Fibroblast of lung (primary cell): ENCODE results near the gene TMEM19. TPM values are rescaled to one million over a fixed set of nuclear protein-coding genes. Genes with fewer than 3 reads are reported as not detected.

Source experiments
- DNase-seq, 2 donors: peaks; one replicate each; pipeline versions ENCODE4 v3.0.0 to v3.0.0-alpha.2; 2010; ENCODE audit warnings: low read depth in 2 of 2
- H2AFZ ChIP-seq: 2 replicates; pipeline ENCODE4 v1.5.1; 2012; ENCODE audit warnings: low read length, control low read depth, inconsistent platforms
- H3K27ac ChIP-seq: 2 replicates; pipeline ENCODE4 v1.5.1; 2011; ENCODE audit warnings: low read length, control low read depth; ENCODE audit not compliant: insufficient read depth
- H3K27me3 ChIP-seq: 2 replicates; pipeline ENCODE4 v1.5.1; 2011; ENCODE audit warnings: mild to moderate bottlenecking, low read length; ENCODE audit not compliant: control insufficient read depth, insufficient read depth
- H3K36me3 ChIP-seq: 2 replicates; pipeline ENCODE4 v1.5.1; 2011; ENCODE audit warnings: low read length; ENCODE audit not compliant: control insufficient read depth, insufficient read depth
- H3K4me1 ChIP-seq: 2 replicates; pipeline ENCODE4 v1.5.1; 2011; ENCODE audit warnings: low read length; ENCODE audit not compliant: control insufficient read depth, insufficient read depth; ENCODE audit errors: extremely low read depth
- H3K4me2 ChIP-seq: 2 replicates; pipeline ENCODE4 v1.5.1; 2011; ENCODE audit warnings: low read length, control low read depth; ENCODE audit not compliant: insufficient read depth; ENCODE audit errors: extremely low read depth
- H3K4me3 ChIP-seq, 4 experiments: fragments of 200-600 bp in 1 of 4; sonication (generic) in 1 of 4; replicated peaks in 1 of 4; 2 replicates each; pipeline ENCODE4 v1.5.1; 2011 to 2016; ENCODE audit warnings: low read length in 4 of 4, low read depth in 3 of 4, mild to moderate bottlenecking in 3 of 4, control low read depth in 2 of 4, inconsistent platforms in 1 of 4, mixed read lengths in 1 of 4; ENCODE audit not compliant: insufficient read depth in 1 of 4; ENCODE audit errors: control extremely low read depth in 1 of 4
- H3K79me2 ChIP-seq: 2 replicates; pipeline ENCODE4 v1.5.1; 2012; ENCODE audit warnings: mild to moderate bottlenecking, low read length, inconsistent platforms; ENCODE audit not compliant: control insufficient read depth, insufficient read depth
- H3K9ac ChIP-seq: 2 replicates; pipeline ENCODE4 v1.5.1; 2011; ENCODE audit warnings: mild to moderate bottlenecking, low read length, control low read depth; ENCODE audit not compliant: insufficient read depth
- H3K9me3 ChIP-seq: 2 replicates; pipeline ENCODE4 v1.5.1; 2012; ENCODE audit warnings: low read depth, low read length; ENCODE audit not compliant: control insufficient read depth, insufficient read depth
- H4K20me1 ChIP-seq: 2 replicates; pipeline ENCODE4 v1.5.1; 2011; ENCODE audit warnings: low read length; ENCODE audit not compliant: control insufficient read depth, insufficient read depth; ENCODE audit errors: extremely low read depth
- CTCF ChIP-seq, 2 donors: IDR thresholded peaks in 1 of 2; conservative IDR thresholded peaks in 1 of 2; 1 replicate in 1 of 2; 2 replicates in 1 of 2; pipeline ENCODE4 v1.5.1; 2011 to 2012; ENCODE audit warnings: low read length in 2 of 2, control low read depth in 1 of 2, inconsistent platforms in 1 of 2, low read depth in 1 of 2, mild to moderate bottlenecking in 1 of 2
- EZH2 ChIP-seq: IDR thresholded peaks from 2 replicates; pipeline ENCODE4 v1.5.1; 2012; ENCODE audit warnings: low read length, control low read depth, mild to moderate bottlenecking; ENCODE audit errors: missing control alignments
- polyA plus RNA-seq, 2 donors: library from polyadenylated mRNA; depleted of rRNA in 1 of 2; stranded (reverse) in 1 of 2; unstranded in 1 of 2; fragments of >200 nt; gene quantifications; 2 replicates each; pipeline ENCODE4 v1.2.1, GENCODE V29; 2011 to 2012; ENCODE audit warnings: missing spikeins in 1 of 2
- total RNA-seq: library from RNA; depleted of rRNA; stranded (reverse); fragments of >200 nt; gene quantifications from 2 replicates; pipeline ENCODE4 v1.2.1, GENCODE V29; 2014

Gene TMEM19
- total and polyA plus RNA-seq, 2 donors (not counting 1 experiment from before 2014, with no cell fraction given), result 19.6 to 25.1 TPM

GRCh38 chr12:71662849-71663560 is 22.9 kb upstream of the TMEM19 start:
- Histone ChIP-seq H3K4me2 (peak overlapping the region; percentile 81), H3K4me3 (peak overlapping the region; percentile 85 to 99 (median 92)), H2AFZ (no peak overlapping the region), H3K36me3 (peaks cover 1% of the 10 kb centered on the region), H3K79me2 (peaks cover 60% of the 10 kb centered on the region), H3K9me3 (no peaks in the 10 kb centered on the region), H3K27ac (peak overlapping the region; percentile 96), H3K4me1 (no peaks in the 10 kb centered on the region), H3K9ac (peak overlapping the region; percentile 94), H4K20me1 (no peaks in the 10 kb centered on the region), H3K27me3 (no peaks in the 10 kb centered on the region)
- peak; percentile 67 to 71 for DNase-seq
- TF ChIP-seq CTCF (conservative IDR thresholded peaks at IDR 0.05 in 1 of 2, IDR thresholded peaks at IDR 0.05 in 1 of 2; ENCODE audit: low read depth in 1 of 2, low read length in 2 of 2) (no peak), EZH2 (no peak)

GRCh38 chr12:71663561-71664410 is 22.1 kb upstream of the TMEM19 start, which contains the start of the genes THAP2 and ZFC3H1:
THAP2 (plus strand) TSS chr12:71664301; CDS start chr12:71664510, 209 bp downstream.
ZFC3H1 (minus strand) TSS chr12:71663848; CDS start chr12:71663610, 238 bp downstream.
- Histone ChIP-seq H3K9me3 (no peaks in the 10 kb centered on the region), H3K9ac (peak within 1 kb of the TSS; percentile 94), H2AFZ (peak within 1 kb of the TSS; percentile 82), H3K27me3 (no peaks in the 10 kb centered on the region), H4K20me1 (no peaks in the 10 kb centered on the region), H3K4me1 (no peaks in the 10 kb centered on the region), H3K4me3 (peak within 1 kb of the TSS; percentile 85 to 99 (median 92)), H3K79me2 (peaks cover 55% of the 10 kb centered on the region), H3K27ac (peak within 1 kb of the TSS; percentile 96), H3K36me3 (peaks cover 1% of the 10 kb centered on the region), H3K4me2 (peak within 1 kb of the TSS; percentile 86)
- peak; percentile 99 to 100 for DNase-seq
- TF ChIP-seq EZH2 (no peak), CTCF (conservative IDR thresholded peaks at IDR 0.05 in 1 of 2, IDR thresholded peaks at IDR 0.05 in 1 of 2; ENCODE audit: low read depth in 1 of 2, low read length in 2 of 2) (peak; percentile 38 to 39)
